HepG2 (cell line): Measurements from ENCODE around the gene EPB41L4A. TPM values are rescaled to one million over a fixed set of nuclear protein-coding genes. Genes with fewer than 3 reads are reported as not detected.

Experiments
- ARID2 ChIP-seq: sonication (generic); formaldehyde crosslinking; IDR thresholded peaks from 2 replicates; pipeline ENCODE4 v1.8.1; 2022; ENCODE audit warnings: mild to moderate bottlenecking, missing genetic modification reagents, borderline replicate concordance
- FIP1L1 ChIP-seq: fragments of 200-400 bp; formaldehyde crosslinking; IDR thresholded peaks from 2 replicates; pipeline ENCODE4 v1.6.1; 2018; ENCODE audit warnings: low read depth, mild to moderate bottlenecking, low read length, moderate library complexity, borderline replicate concordance; ENCODE audit not compliant: insufficient read depth
- GABPA ChIP-seq, 2 experiments: IDR thresholded peaks; 2 replicates each; pipeline ENCODE4 v1.6.1; 2011 to 2016; ENCODE audit warnings: low read depth in 2 of 2, low read length in 1 of 2, missing biosample characterization in 1 of 2, missing genetic modification characterization in 1 of 2
- JUN ChIP-seq: sonication (generic); formaldehyde crosslinking; IDR thresholded peaks from 2 replicates; pipeline ENCODE4 v1.4.0; 2020; ENCODE audit warnings: mild to moderate bottlenecking, missing genetic modification reagents
- PHF21A ChIP-seq: sonication (generic); formaldehyde crosslinking; IDR thresholded peaks from 2 replicates; pipeline ENCODE4 v1.5.0; 2020; ENCODE audit warnings: mild to moderate bottlenecking, missing genetic modification reagents
- SALL1 ChIP-seq: sonication (generic); formaldehyde crosslinking; IDR thresholded peaks from 2 replicates; pipeline ENCODE4 v1.8.0; 2022; ENCODE audit warnings: mild to moderate bottlenecking, missing genetic modification reagents
- SMAD3 ChIP-seq: sonication (generic); formaldehyde crosslinking; IDR thresholded peaks from 2 replicates; pipeline ENCODE4 v1.4.0; 2020; ENCODE audit warnings: missing genetic modification reagents
- TBX2 ChIP-seq: sonication (generic); formaldehyde crosslinking; IDR thresholded peaks from 2 replicates; pipeline ENCODE4 v1.5.0; 2020; ENCODE audit warnings: missing genetic modification reagents, mild to moderate bottlenecking, borderline replicate concordance
- TSC22D2 ChIP-seq: sonication (generic); formaldehyde crosslinking; IDR thresholded peaks from 2 replicates; pipeline ENCODE4 v1.5.1; 2020; ENCODE audit warnings: missing genetic modification reagents, mild to moderate bottlenecking, borderline replicate concordance
- ZNF143 ChIP-seq: sonication (generic); formaldehyde crosslinking; IDR thresholded peaks from 2 replicates; pipeline ENCODE4 v1.4.0; 2020; ENCODE audit warnings: missing genetic modification reagents
- ZNF530 ChIP-seq: sonication (generic); formaldehyde crosslinking; IDR thresholded peaks from 2 replicates; pipeline ENCODE4 v1.5.0; 2020; ENCODE audit warnings: low read depth, mild to moderate bottlenecking, missing genetic modification reagents
- ZNF543 ChIP-seq: sonication (generic); formaldehyde crosslinking; IDR thresholded peaks from 2 replicates; pipeline ENCODE4 v1.4.0; 2020; ENCODE audit warnings: mild to moderate bottlenecking, missing genetic modification reagents
- ZNF616 ChIP-seq: sonication (generic); formaldehyde crosslinking; IDR thresholded peaks from 2 replicates; pipeline ENCODE4 v1.5.0; 2020; ENCODE audit warnings: low read depth, mild to moderate bottlenecking, missing genetic modification reagents
- polyA plus RNA-seq, 8 experiments: library from polyadenylated mRNA; depleted of rRNA in 3 of 8; stranded (reverse) in 7 of 8; unstranded in 1 of 8; fragments of >200 nt; fragmentation: Illumina TruSeq in 4 of 8; extraction: Trizol in 4 of 8; gene quantifications; 2 replicates each; pipeline versions ENCODE4 v1.2.1 to v1.2.3, GENCODE V29; 2011 to 2016; ENCODE audit warnings: low read depth in 4 of 8, missing spikeins in 1 of 8, mixed read lengths in 1 of 8; ENCODE audit not compliant: insufficient read depth in 1 of 8
- total RNA-seq, 5 experiments: library from RNA; depleted of rRNA; stranded (reverse); fragments of >200 nt; fragmentation: Illumina TruSeq; extraction: Trizol; gene quantifications; 2 replicates each; pipeline ENCODE4 v1.2.3, GENCODE V29; 2016; ENCODE audit warnings: low read depth in 1 of 5
- TF ChIP-seq, protein P1 (sequence below): sonication (generic); formaldehyde crosslinking; IDR thresholded peaks from 2 replicates; pipeline ENCODE4 v1.4.0; 2020; ENCODE audit warnings: missing genetic modification reagents
- TF ChIP-seq, protein P2 (sequence below): sonication (generic); formaldehyde crosslinking; IDR thresholded peaks from 2 replicates; pipeline ENCODE4 v1.4.0; 2020; ENCODE audit warnings: mild to moderate bottlenecking, missing genetic modification reagents
- TF ChIP-seq, protein P3 (sequence below): sonication (generic); formaldehyde crosslinking; IDR thresholded peaks from 2 replicates; pipeline ENCODE4 v1.5.0; 2020; ENCODE audit warnings: mild to moderate bottlenecking, missing genetic modification reagents, moderate library complexity
- TF ChIP-seq, protein P4 (sequence below): sonication (generic); formaldehyde crosslinking; IDR thresholded peaks from 2 replicates; pipeline ENCODE4 v1.5.0; 2020; ENCODE audit warnings: mild to moderate bottlenecking, low read depth, missing genetic modification reagents, borderline replicate concordance
- TF ChIP-seq, protein P5 (sequence below): sonication (generic); formaldehyde crosslinking; IDR thresholded peaks from 2 replicates; pipeline ENCODE4 v1.8.0; 2023; ENCODE audit warnings: mild to moderate bottlenecking, missing genetic modification reagents

Gene EPB41L4A
- total and polyA plus RNA-seq, 2 of the 13 experiments (the other 11 are each of a cell fraction or from before 2014, with no cell fraction given): 0.07 TPM; not detected in 1

DNA sequence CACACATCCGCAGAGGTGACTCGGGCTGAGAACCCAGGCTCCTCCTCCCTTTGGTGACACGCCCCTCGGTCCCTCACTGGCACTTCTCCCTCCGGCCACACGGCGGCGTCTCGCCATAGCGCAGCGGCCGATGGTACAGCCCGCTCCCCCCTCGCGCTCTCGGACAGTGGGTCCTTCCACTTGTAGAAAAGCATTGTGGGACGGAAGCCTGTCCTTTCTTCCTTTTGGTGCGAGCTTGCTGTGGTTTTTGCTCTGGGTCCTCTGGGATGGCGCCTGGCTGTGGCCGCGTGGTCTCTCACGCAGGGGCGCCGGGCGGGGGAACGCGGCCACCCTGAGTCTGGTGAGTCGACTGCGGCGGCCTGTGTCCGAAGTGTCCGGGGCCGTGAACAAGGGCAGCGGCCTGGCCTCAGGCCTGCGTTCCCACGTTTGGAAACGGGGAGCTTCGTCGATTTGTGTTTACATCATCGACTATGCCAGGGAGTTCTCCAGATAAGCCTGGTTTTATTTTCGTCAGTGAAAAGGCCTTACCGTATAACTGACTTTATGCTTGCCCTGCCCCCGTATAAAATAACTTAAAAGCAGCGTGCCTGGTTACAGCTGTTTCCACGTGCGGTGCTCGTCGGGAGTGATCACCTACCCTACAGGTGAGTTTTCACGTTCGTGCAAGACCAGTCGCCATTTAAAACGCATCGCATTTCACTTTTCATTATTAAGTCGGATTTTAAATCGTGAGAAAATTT, 258.3 kb downstream of the EPB41L4A start (continued):
- TF ChIP-seq SMAD3 (CRISPR knock-in tag) (peak; percentile 84; the same call in 1 of the 2 replicates), TSC22D2 (CRISPR knock-in tag) (peak; percentile 86), PHF21A (CRISPR knock-in tag) (peak; percentile 76), TBX2 (CRISPR knock-in tag) (peak; percentile 63; the same call in 1 of the 2 replicates), ARID2 (no peak), FIP1L1 (peak; percentile 68; the same call in 1 of the 2 replicates), GABPA (IDR thresholded peaks at IDR 0.05; ENCODE audit: low read depth, low read length) (no peak), GABPA (CRISPR knock-in tag; IDR thresholded peaks at IDR 0.05; ENCODE audit: low read depth) (peak; percentile 77), ZNF616 (CRISPR knock-in tag) (peak; percentile 83; the same call in 1 of the 2 replicates), ZNF530 (CRISPR knock-in tag) (no peak), JUN (CRISPR knock-in tag) (peak; percentile 26; the same call in 1 of the 2 replicates), SALL1 (CRISPR knock-in tag) (peak; percentile 95), ZNF543 (CRISPR knock-in tag) (peak; percentile 90), ZNF143 (peak; percentile 92)
- TF ChIP-seq, protein P1, sequence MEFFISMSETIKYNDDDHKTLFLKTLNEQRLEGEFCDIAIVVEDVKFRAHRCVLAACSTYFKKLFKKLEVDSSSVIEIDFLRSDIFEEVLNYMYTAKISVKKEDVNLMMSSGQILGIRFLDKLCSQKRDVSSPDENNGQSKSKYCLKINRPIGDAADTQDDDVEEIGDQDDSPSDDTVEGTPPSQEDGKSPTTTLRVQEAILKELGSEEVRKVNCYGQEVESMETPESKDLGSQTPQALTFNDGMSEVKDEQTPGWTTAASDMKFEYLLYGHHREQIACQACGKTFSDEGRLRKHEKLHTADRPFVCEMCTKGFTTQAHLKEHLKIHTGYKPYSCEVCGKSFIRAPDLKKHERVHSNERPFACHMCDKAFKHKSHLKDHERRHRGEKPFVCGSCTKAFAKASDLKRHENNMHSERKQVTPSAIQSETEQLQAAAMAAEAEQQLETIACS (CRISPR knock-in tag): no peak
- TF ChIP-seq, protein P2, sequence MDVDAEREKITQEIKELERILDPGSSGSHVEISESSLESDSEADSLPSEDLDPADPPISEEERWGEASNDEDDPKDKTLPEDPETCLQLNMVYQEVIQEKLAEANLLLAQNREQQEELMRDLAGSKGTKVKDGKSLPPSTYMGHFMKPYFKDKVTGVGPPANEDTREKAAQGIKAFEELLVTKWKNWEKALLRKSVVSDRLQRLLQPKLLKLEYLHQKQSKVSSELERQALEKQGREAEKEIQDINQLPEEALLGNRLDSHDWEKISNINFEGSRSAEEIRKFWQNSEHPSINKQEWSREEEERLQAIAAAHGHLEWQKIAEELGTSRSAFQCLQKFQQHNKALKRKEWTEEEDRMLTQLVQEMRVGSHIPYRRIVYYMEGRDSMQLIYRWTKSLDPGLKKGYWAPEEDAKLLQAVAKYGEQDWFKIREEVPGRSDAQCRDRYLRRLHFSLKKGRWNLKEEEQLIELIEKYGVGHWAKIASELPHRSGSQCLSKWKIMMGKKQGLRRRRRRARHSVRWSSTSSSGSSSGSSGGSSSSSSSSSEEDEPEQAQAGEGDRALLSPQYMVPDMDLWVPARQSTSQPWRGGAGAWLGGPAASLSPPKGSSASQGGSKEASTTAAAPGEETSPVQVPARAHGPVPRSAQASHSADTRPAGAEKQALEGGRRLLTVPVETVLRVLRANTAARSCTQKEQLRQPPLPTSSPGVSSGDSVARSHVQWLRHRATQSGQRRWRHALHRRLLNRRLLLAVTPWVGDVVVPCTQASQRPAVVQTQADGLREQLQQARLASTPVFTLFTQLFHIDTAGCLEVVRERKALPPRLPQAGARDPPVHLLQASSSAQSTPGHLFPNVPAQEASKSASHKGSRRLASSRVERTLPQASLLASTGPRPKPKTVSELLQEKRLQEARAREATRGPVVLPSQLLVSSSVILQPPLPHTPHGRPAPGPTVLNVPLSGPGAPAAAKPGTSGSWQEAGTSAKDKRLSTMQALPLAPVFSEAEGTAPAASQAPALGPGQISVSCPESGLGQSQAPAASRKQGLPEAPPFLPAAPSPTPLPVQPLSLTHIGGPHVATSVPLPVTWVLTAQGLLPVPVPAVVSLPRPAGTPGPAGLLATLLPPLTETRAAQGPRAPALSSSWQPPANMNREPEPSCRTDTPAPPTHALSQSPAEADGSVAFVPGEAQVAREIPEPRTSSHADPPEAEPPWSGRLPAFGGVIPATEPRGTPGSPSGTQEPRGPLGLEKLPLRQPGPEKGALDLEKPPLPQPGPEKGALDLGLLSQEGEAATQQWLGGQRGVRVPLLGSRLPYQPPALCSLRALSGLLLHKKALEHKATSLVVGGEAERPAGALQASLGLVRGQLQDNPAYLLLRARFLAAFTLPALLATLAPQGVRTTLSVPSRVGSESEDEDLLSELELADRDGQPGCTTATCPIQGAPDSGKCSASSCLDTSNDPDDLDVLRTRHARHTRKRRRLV (CRISPR knock-in tag): no peak
- TF ChIP-seq, protein P3, sequence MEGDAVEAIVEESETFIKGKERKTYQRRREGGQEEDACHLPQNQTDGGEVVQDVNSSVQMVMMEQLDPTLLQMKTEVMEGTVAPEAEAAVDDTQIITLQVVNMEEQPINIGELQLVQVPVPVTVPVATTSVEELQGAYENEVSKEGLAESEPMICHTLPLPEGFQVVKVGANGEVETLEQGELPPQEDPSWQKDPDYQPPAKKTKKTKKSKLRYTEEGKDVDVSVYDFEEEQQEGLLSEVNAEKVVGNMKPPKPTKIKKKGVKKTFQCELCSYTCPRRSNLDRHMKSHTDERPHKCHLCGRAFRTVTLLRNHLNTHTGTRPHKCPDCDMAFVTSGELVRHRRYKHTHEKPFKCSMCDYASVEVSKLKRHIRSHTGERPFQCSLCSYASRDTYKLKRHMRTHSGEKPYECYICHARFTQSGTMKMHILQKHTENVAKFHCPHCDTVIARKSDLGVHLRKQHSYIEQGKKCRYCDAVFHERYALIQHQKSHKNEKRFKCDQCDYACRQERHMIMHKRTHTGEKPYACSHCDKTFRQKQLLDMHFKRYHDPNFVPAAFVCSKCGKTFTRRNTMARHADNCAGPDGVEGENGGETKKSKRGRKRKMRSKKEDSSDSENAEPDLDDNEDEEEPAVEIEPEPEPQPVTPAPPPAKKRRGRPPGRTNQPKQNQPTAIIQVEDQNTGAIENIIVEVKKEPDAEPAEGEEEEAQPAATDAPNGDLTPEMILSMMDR (CRISPR knock-in tag): peak; percentile 99
- TF ChIP-seq, protein P4, sequence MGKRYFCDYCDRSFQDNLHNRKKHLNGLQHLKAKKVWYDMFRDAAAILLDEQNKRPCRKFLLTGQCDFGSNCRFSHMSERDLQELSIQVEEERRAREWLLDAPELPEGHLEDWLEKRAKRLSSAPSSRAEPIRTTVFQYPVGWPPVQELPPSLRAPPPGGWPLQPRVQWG (CRISPR knock-in tag): no peak
- TF ChIP-seq, protein P5, sequence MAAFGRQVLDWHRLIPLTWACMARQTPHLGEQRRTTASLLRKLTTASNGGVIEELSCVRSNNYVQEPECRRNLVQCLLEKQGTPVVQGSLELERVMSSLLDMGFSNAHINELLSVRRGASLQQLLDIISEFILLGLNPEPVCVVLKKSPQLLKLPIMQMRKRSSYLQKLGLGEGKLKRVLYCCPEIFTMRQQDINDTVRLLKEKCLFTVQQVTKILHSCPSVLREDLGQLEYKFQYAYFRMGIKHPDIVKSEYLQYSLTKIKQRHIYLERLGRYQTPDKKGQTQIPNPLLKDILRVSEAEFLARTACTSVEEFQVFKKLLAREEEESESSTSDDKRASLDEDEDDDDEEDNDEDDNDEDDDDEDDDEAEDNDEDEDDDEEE (CRISPR knock-in tag): no peak; the same call in 1 of the 2 replicates
